GM13976 (cell line): ENCODE measurements around the gene ASXL2.

Source experiments
- DNase-seq: peaks from one replicate; pipeline ENCODE4 v3.0.0; 2012; ENCODE audit warnings: low spot score
- CTCF ChIP-seq: IDR thresholded peaks from 2 replicates; pipeline ENCODE4 v1.5.1; 2012; ENCODE audit warnings: borderline replicate concordance, mild to moderate bottlenecking; ENCODE audit not compliant: insufficient read depth; ENCODE audit errors: extremely low read depth, missing control alignments, control extremely low read depth
- in situ Hi-C: fragments of 300-500 bp; cut with MboI; formaldehyde crosslinking; loops from one replicate; pipeline ENCODE4 v1.12.0; 2022; ENCODE audit warnings: low sequenced_read_pairs, mixed read lengths, inconsistent platforms; ENCODE audit not compliant: unreplicated experiment

Gene ASXL2

GRCh38 chr2:25784404-25784803 lies 93.9 kb downstream of the ASXL2 start:
- DNase-seq, result no peak
- TF ChIP-seq CTCF, result no peak
- in situ Hi-C loops, result no loop called here

DNA sequence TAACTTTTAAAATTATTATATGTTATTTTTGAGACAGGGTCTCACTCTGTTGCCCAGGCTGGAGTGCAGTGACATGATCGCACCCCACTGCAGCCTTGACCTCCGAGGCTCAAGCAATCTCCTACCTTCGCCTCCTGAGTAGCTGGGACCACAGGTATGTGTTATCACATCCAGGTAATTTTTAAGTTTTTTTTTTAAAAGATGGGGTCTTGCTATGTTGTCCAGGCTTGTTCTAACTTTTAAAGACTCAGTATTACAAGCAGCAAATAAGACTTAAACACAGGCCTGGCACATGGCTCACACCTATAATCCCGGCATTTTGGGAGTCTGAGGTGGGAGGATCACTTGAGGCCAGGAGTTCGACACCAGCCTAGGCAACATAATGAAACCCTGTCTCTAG lies 101.2 kb downstream of the ASXL2 start:
- no peak for DNase-seq
- in situ Hi-C loops, result no loop called here
- TF ChIP-seq CTCF, result no peak

GRCh38 chr2:25772078-25772477 lies 106.2 kb downstream of the ASXL2 start:
- no peak for TF ChIP-seq CTCF
- in situ Hi-C loops, result no loop called here

DNA sequence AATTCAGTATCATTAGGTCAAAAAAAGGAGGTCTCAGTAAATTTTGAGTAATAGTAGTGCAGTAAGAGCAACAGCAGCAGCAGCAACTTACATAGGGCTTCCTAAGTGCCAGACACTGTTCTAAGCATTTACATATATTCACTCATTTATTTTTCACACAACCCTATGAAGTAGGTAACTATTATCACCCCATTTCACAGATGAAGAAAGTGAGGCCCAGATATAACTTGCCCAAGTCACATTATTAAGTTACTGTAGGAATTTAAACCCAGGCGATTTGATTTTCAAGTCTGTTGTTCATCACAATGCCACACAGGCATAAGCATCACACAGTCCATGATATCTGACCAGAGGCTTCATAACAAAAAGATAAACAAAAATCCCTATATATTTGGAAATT lies 114.7 kb downstream of the ASXL2 start:
- in situ Hi-C loops, result no loop called here
- DNase-seq, result no peak
- no peak for TF ChIP-seq CTCF

More at GRCh38 chr2:25772078-25772477, 106.2 kb downstream of the ASXL2 start:
- DNase-seq, result no peak

DNA sequence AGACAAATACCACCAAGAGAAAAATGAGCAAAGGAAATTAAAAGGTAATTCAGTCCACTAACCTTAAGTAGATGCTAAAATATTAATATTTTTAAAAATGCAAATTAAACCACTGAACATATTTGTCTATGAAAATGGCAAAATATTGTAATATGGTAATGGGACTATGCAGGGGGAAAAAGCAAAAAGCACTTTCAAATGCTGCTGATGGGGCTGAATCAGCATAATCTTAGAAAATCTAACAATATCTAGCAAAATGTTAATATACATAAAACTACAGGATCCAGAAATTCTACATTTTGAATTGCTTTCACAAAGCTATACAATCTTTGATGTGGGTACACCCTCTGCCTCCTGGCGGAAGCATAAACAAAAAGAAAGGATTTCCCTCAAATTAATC lies 118.0 kb downstream of the ASXL2 start:
- TF ChIP-seq CTCF, result no peak
- in situ Hi-C loops, result no loop called here
- DNase-seq, result no peak

- no peak for DNase-seq
- TF ChIP-seq CTCF, result no peak
- in situ Hi-C loops, result no loop called here
These were observed 119.9 kb downstream of the ASXL2 start for GRCh38 chr2:25758348-25758747.

DNA sequence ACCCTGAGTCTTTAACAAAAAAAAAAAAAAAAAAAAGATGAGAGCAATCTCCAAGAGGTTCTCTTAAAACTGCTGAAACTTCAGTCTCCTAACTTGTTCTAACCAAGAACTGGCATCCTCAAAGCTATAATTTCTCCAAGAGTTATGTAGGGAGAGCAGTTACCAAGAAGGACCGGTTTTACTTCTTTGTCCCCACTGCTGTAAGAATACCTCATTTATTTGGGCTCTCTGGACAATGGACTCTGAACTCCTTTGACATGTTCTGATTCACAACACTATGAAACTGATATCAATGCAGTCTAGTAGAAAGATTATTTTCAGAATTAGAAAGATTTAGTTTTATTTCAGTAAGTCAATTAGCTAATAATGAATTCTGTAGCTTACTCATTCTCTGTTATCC lies 120.4 kb downstream of the ASXL2 start:
- in situ Hi-C loops, result no loop called here
- TF ChIP-seq CTCF, result no peak
- no peak for DNase-seq
